ENCODE measurements around the gene RNF114. TPM values are rescaled to one million over a fixed set of nuclear protein-coding genes. Genes with fewer than 3 reads are reported as not detected.

Gene RNF114
- polyA plus RNA-seq, 1 donor (not counting 4 experiments of a cell fraction or from before 2014, with no cell fraction given): 58.4 TPM

- DNase-seq (ENCODE audit: low read depth, low spot score): no peak
- Histone ChIP-seq H4K20me1 (ENCODE audit: control insufficient read depth, extremely low read depth, insufficient read depth, low read length) (no peaks in the 10 kb centered on the region), H3K9me3 (ENCODE audit: control insufficient read depth, low read depth, low read length) (no peaks in the 10 kb centered on the region), H3K9me1 (ENCODE audit: control insufficient read depth, extremely low read depth, insufficient read depth, low read length) (peaks cover 2% of the 10 kb centered on the region), H2AFZ (ENCODE audit: control insufficient read depth, low read length) (no peak overlapping the region), H3K36me3 (ENCODE audit: control insufficient read depth in 2 of 2, extremely low read depth in 1 of 2, insufficient read depth in 2 of 2, low read length in 2 of 2) (peaks cover 0 to 1% of the 10 kb centered on the region in 2 experiments), H3K4me3 (ENCODE audit: control insufficient read depth in 2 of 3, extremely low read depth in 1 of 3, insufficient read depth in 2 of 3, low read depth in 1 of 3, low read length in 3 of 3) (no peak overlapping the region), H3K9ac (ENCODE audit: control insufficient read depth, extremely low read depth, insufficient read depth, low read length) (no peak overlapping the region), H3K4me1 (ENCODE audit: control insufficient read depth, extremely low read depth, insufficient read depth, low read length) (peaks cover 21% of the 10 kb centered on the region), H3K27me3 (ENCODE audit: control insufficient read depth, extremely low read depth, insufficient read depth, low read length) (no peaks in the 10 kb centered on the region), H3K79me2 (ENCODE audit: control insufficient read depth, insufficient read depth, low read length) (peaks cover 18% of the 10 kb centered on the region), H3K4me2 (ENCODE audit: control insufficient read depth, extremely low read depth, insufficient read depth, low read depth, low read length) (no peak overlapping the region), H3K27ac (ENCODE audit: control insufficient read depth, insufficient read depth, low read length) (no peak overlapping the region)
- no peak for FAIRE-seq
- TF ChIP-seq EZH2 (IDR thresholded peaks at IDR 0.05; ENCODE audit: low read length) (no peak), CTCF (optimal IDR thresholded peaks at IDR 0.05 in 1 of 3, IDR thresholded peaks at IDR 0.05 in 1 of 3, conservative IDR thresholded peaks at IDR 0.05 in 1 of 3; ENCODE audit: extremely low read depth in 1 of 3, insufficient read depth in 2 of 3, low read length in 3 of 3) (no peak)
- dilution Hi-C loops (cut with MboI; ENCODE audit: extremely low pct_ligation_motif_present, low sequenced_read_pairs): no loop called here
Measured at GRCh38 chr20:49918446-49918845, 17.8 kb upstream of the RNF114 start.

- Histone ChIP-seq H3K4me1 (ENCODE audit: control insufficient read depth, extremely low read depth, insufficient read depth, low read length) (peaks cover 15% of the 10 kb centered on the region), H3K9me3 (ENCODE audit: control insufficient read depth, low read depth, low read length) (no peaks in the 10 kb centered on the region), H3K27ac (ENCODE audit: control insufficient read depth, insufficient read depth, low read length) (no peak overlapping the region), H3K27me3 (ENCODE audit: control insufficient read depth, extremely low read depth, insufficient read depth, low read length) (no peaks in the 10 kb centered on the region), H3K4me3 (ENCODE audit: control insufficient read depth in 2 of 3, extremely low read depth in 1 of 3, insufficient read depth in 2 of 3, low read depth in 1 of 3, low read length in 3 of 3) (no peak overlapping the region), H3K4me2 (ENCODE audit: control insufficient read depth, extremely low read depth, insufficient read depth, low read depth, low read length) (no peak overlapping the region), H3K36me3 (ENCODE audit: control insufficient read depth in 2 of 2, extremely low read depth in 1 of 2, insufficient read depth in 2 of 2, low read length in 2 of 2) (no peaks in the 10 kb centered on the region), H3K9me1 (ENCODE audit: control insufficient read depth, extremely low read depth, insufficient read depth, low read length) (no peaks in the 10 kb centered on the region), H3K79me2 (ENCODE audit: control insufficient read depth, insufficient read depth, low read length) (peaks cover 13% of the 10 kb centered on the region), H4K20me1 (ENCODE audit: control insufficient read depth, extremely low read depth, insufficient read depth, low read length) (no peaks in the 10 kb centered on the region), H2AFZ (ENCODE audit: control insufficient read depth, low read length) (no peak overlapping the region), H3K9ac (ENCODE audit: control insufficient read depth, extremely low read depth, insufficient read depth, low read length) (no peak overlapping the region)
- dilution Hi-C loops (cut with MboI; ENCODE audit: extremely low pct_ligation_motif_present, low sequenced_read_pairs): no loop called here
- FAIRE-seq (no peak), DNase-seq (ENCODE audit: low read depth, low spot score) (no peak)
- TF ChIP-seq EZH2 (IDR thresholded peaks at IDR 0.05; ENCODE audit: low read length) (no peak), CTCF (optimal IDR thresholded peaks at IDR 0.05 in 1 of 3, IDR thresholded peaks at IDR 0.05 in 1 of 3, conservative IDR thresholded peaks at IDR 0.05 in 1 of 3; ENCODE audit: extremely low read depth in 1 of 3, insufficient read depth in 2 of 3, low read length in 3 of 3) (no peak)
Measured at GRCh38 chr20:49919009-49919408, 17.2 kb upstream of the RNF114 start.
